Liver (tissue), 9 donors: ENCODE measurements around the gene ZNF487. TPM values are rescaled to one million over a fixed set of nuclear protein-coding genes. Genes with fewer than 3 reads are reported as not detected.
A peak's percentile ranks its signal among the peaks of the same experiment; 100 is the strongest.

Source experiments
- DNase-seq: peaks from one replicate; pipeline ENCODE4 v3.0.0-alpha.2; 2017; ENCODE audit warnings: low spot score
- H3K27ac ChIP-seq, 2 donors: one replicate each; pipeline ENCODE4 v1.7.0; 2013; ENCODE audit warnings: inconsistent platforms in 2 of 2, low read length in 2 of 2, control low read depth in 1 of 2, low read depth in 1 of 2, mild to moderate bottlenecking in 1 of 2
- H3K27me3 ChIP-seq, 4 donors: one replicate each; pipeline versions ENCODE4 v1.6.1 to v1.7.0; 2013; ENCODE audit warnings: low read length in 3 of 4, inconsistent platforms in 1 of 4, mild to moderate bottlenecking in 1 of 4, moderate library complexity in 1 of 4; ENCODE audit not compliant: control insufficient read depth in 4 of 4, insufficient read depth in 4 of 4
- H3K36me3 ChIP-seq, 4 donors: one replicate each; pipeline versions ENCODE4 v1.6.1 to v1.7.0; 2013; ENCODE audit warnings: low read length in 3 of 4, mild to moderate bottlenecking in 3 of 4, low read depth in 1 of 4, moderate library complexity in 1 of 4; ENCODE audit not compliant: control insufficient read depth in 4 of 4, insufficient read depth in 3 of 4
- H3K4me1 ChIP-seq, 4 donors: one replicate each; pipeline versions ENCODE4 v1.6.1 to v1.7.0; 2013; ENCODE audit warnings: low read length in 3 of 4, mild to moderate bottlenecking in 3 of 4, moderate library complexity in 1 of 4; ENCODE audit not compliant: control insufficient read depth in 4 of 4, insufficient read depth in 4 of 4
- H3K4me3 ChIP-seq, 3 donors: one replicate each; pipeline versions ENCODE4 v1.6.1 to v1.7.0; 2013; ENCODE audit warnings: low read length in 3 of 3, control low read depth in 1 of 3, low read depth in 1 of 3, mild to moderate bottlenecking in 1 of 3
- H3K9ac ChIP-seq, 2 donors: one replicate each; pipeline ENCODE4 v1.7.0; 2013; ENCODE audit warnings: low read length in 2 of 2, mild to moderate bottlenecking in 2 of 2, moderate library complexity in 2 of 2, control low read depth in 1 of 2, low read depth in 1 of 2
- H3K9me3 ChIP-seq, 4 donors: one replicate each; pipeline versions ENCODE4 v1.6.1 to v1.7.0; 2013; ENCODE audit warnings: low read length in 3 of 4; ENCODE audit not compliant: control insufficient read depth in 4 of 4
- ATF3 ChIP-seq: IDR thresholded peaks from 2 replicates; pipeline ENCODE4 v1.6.1; 2016; ENCODE audit warnings: antibody characterized with exemption
- EGR1 ChIP-seq, 2 donors: IDR thresholded peaks; 2 replicates each; pipeline ENCODE4 v1.6.1; 2016 to 2018; ENCODE audit warnings: antibody characterized with exemption in 2 of 2, low read depth in 2 of 2
- FOXA1 ChIP-seq: IDR thresholded peaks from 2 replicates; pipeline ENCODE4 v1.6.1; 2016; ENCODE audit warnings: antibody characterized with exemption
- FOXA2 ChIP-seq: IDR thresholded peaks from 2 replicates; pipeline ENCODE4 v1.6.1; 2016; ENCODE audit warnings: antibody characterized with exemption
- GABPA ChIP-seq, 2 donors: IDR thresholded peaks in 1 of 2; conservative IDR thresholded peaks in 1 of 2; 2 replicates each; pipeline ENCODE4 v1.6.1; 2016; ENCODE audit warnings: antibody characterized with exemption in 2 of 2, mild to moderate bottlenecking in 1 of 2, moderate library complexity in 1 of 2
- HNF4A ChIP-seq, 2 donors: conservative IDR thresholded peaks; 2 replicates each; pipeline ENCODE4 v1.6.1; 2016; ENCODE audit warnings: antibody characterized with exemption in 2 of 2, mild to moderate bottlenecking in 2 of 2
- HNF4G ChIP-seq: IDR thresholded peaks from 2 replicates; pipeline ENCODE4 v1.6.1; 2016; ENCODE audit warnings: antibody characterized with exemption
- JUND ChIP-seq, 2 donors: IDR thresholded peaks; 2 replicates each; pipeline ENCODE4 v1.6.1; 2016; ENCODE audit warnings: antibody characterized with exemption in 2 of 2
- MAX ChIP-seq: IDR thresholded peaks from 2 replicates; pipeline ENCODE4 v1.6.1; 2016; ENCODE audit warnings: antibody characterized with exemption
- NR2F2 ChIP-seq: IDR thresholded peaks from 2 replicates; pipeline ENCODE4 v1.6.1; 2016; ENCODE audit warnings: antibody characterized with exemption
- RAD21 ChIP-seq, 2 donors: IDR thresholded peaks; 2 replicates each; pipeline ENCODE4 v1.6.1; 2016; ENCODE audit warnings: antibody characterized with exemption in 2 of 2, mild to moderate bottlenecking in 2 of 2
- RXRA ChIP-seq, 2 donors: IDR thresholded peaks; 2 replicates each; pipeline ENCODE4 v1.6.1; 2017 to 2018; ENCODE audit warnings: antibody characterized with exemption in 2 of 2, mild to moderate bottlenecking in 1 of 2
- SP1 ChIP-seq: IDR thresholded peaks from 2 replicates; pipeline ENCODE4 v1.6.1; 2018; ENCODE audit warnings: antibody characterized with exemption, mild to moderate bottlenecking
- TAF1 ChIP-seq: conservative IDR thresholded peaks from 2 replicates; pipeline ENCODE4 v1.6.1; 2016; ENCODE audit warnings: antibody characterized with exemption, mild to moderate bottlenecking
- YY1 ChIP-seq: IDR thresholded peaks from 2 replicates; pipeline ENCODE4 v1.6.1; 2016; ENCODE audit warnings: antibody characterized with exemption, mild to moderate bottlenecking
- ZBTB33 ChIP-seq: IDR thresholded peaks from 2 replicates; pipeline ENCODE4 v1.6.1; 2016; ENCODE audit warnings: antibody characterized with exemption
- WGBS: extraction: QIAGEN DNeasy Blood & Tissue Kit; methylation state at CpG from one replicate; pipeline ENCODE4 v1.1.7; 2013; 5-methylcytosine and 5-hydroxymethylcytosine counted together
- polyA plus RNA-seq, 2 donors: library from polyadenylated mRNA; stranded (reverse) in 1 of 2; unstranded in 1 of 2; fragments of 200-250 nt in 1 of 2; fragments of >200 nt in 1 of 2; fragmentation: Nextera tagmentation in 1 of 2; extraction: Ambion mirVana in 1 of 2; gene quantifications; one replicate each; pipeline versions ENCODE4 v1.2.1 to v1.2.3, GENCODE V29; 2013 to 2015
- total RNA-seq, 2 donors: library from RNA; depleted of rRNA; stranded (reverse); fragments of >200 nt; gene quantifications; one replicate each; pipeline ENCODE4 v1.2.3, GENCODE V29; 2014
- TF ChIP-seq, protein P1 (sequence below): fragments of 150-350 bp; IDR thresholded peaks from 2 replicates; pipeline ENCODE4 v1.5.1; 2017; ENCODE audit warnings: improper control_type of control experiment, low read depth, low read length; ENCODE audit not compliant: missing input control
- TF ChIP-seq, protein P2 (sequence below): IDR thresholded peaks from 2 replicates; pipeline ENCODE4 v1.6.1; 2016; ENCODE audit warnings: antibody characterized with exemption, mild to moderate bottlenecking
- donor health status: healthy.
- donor health status: healthy.
- donor health status: healthy.
- donor health status: healthy.
- donor health status: healthy.

ZNF487 gene
- total and polyA plus RNA-seq, 4 donors: 1.3 to 4.8 (median 1.9) TPM

DNA sequence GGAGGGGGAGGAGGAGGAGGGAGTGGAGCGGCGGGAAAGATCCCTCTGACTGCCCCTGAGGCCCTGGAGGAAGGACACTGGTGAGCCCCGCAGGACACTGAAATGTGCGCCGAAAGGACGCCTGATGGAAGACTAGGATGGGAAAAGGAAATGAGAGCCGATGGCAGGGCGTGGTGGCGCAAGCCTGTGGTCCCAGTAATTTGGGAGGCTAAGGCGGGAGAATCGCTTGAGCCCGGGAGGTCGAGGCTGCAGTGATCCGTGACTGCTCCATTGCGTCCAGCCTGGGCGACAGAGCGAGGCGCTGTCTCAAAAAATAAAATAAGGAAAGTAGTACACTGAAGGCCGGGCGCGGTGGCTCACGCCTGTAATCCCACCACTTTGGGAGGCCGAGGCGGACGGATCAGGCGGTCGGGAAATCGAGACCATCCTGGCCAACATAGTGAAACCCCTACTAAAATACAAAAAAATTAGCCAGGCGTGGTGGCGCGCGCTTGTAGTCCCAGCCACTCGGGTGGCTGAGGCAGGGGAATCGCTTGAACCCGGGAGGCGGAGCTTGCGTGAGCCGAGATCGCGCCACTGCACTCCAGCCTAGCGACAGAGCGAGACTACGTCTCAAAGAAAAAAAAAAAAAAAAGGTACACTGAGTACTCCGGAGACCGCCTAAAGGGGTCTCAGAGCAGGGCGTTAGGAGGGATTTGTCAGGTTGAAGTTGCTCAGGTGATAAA, 27.4 kb upstream of the ZNF487 start:
- Histone ChIP-seq H3K27ac (peak overlapping the region; percentile 99), H3K4me3 (peak overlapping the region; percentile 75 to 92 (median 90)), H3K9me3 (no peaks in the 10 kb centered on the region), H3K4me1 (peaks cover 0 to 21% (median 11%) of the 10 kb centered on the region in 4 donors), H3K27me3 (no peaks in the 10 kb centered on the region), H3K36me3 (no peaks in the 10 kb centered on the region), H3K9ac (peak overlapping the region; percentile 92 to 95)
- 9% methylated on average over 46 of the region's 46 CpGs for WGBS
- peak; percentile 47 for DNase-seq
- TF ChIP-seq YY1 (peak; percentile 16), ZBTB33 (peak; percentile 66), FOXA2 (no peak), EGR1 (IDR thresholded peaks at IDR 0.05; ENCODE audit: low read depth in 2 of 2) (no peak), TAF1 (peak; percentile 8)

GRCh38 chr10:43410345-43410744, 26.6 kb upstream of the ZNF487 start:
- Histone ChIP-seq H3K36me3 (no peaks in the 10 kb centered on the region), H3K9ac (peak overlapping the region in 1 of 2 donors; percentile 49), H3K9me3 (no peaks in the 10 kb centered on the region), H3K4me3 (peak overlapping the region in 1 of 3 donors; percentile 92), H3K4me1 (peaks cover 0 to 17% (median 7%) of the 10 kb centered on the region in 4 donors), H3K27me3 (no peaks in the 10 kb centered on the region), H3K27ac (peak overlapping the region in 1 of 2 donors; percentile 99)
- DNase-seq: no peak
- WGBS: 95% methylated on average over 14 of the region's 14 CpGs
- TF ChIP-seq, protein P1, sequence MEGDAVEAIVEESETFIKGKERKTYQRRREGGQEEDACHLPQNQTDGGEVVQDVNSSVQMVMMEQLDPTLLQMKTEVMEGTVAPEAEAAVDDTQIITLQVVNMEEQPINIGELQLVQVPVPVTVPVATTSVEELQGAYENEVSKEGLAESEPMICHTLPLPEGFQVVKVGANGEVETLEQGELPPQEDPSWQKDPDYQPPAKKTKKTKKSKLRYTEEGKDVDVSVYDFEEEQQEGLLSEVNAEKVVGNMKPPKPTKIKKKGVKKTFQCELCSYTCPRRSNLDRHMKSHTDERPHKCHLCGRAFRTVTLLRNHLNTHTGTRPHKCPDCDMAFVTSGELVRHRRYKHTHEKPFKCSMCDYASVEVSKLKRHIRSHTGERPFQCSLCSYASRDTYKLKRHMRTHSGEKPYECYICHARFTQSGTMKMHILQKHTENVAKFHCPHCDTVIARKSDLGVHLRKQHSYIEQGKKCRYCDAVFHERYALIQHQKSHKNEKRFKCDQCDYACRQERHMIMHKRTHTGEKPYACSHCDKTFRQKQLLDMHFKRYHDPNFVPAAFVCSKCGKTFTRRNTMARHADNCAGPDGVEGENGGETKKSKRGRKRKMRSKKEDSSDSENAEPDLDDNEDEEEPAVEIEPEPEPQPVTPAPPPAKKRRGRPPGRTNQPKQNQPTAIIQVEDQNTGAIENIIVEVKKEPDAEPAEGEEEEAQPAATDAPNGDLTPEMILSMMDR: no peak
- TF ChIP-seq EGR1 (IDR thresholded peaks at IDR 0.05; ENCODE audit: low read depth in 2 of 2): no peak
- TF ChIP-seq FOXA1: no peak
- no peak for TF ChIP-seq RAD21 (IDR thresholded peaks at IDR 0.05)
- TF ChIP-seq NR2F2: no peak
- no peak for TF ChIP-seq FOXA2
- no peak for TF ChIP-seq HNF4G
- no peak for TF ChIP-seq RXRA (IDR thresholded peaks at IDR 0.05)
- TF ChIP-seq YY1: no peak
- no peak for TF ChIP-seq ATF3
- TF ChIP-seq HNF4A (conservative IDR thresholded peaks at IDR 0.05): no peak
- no peak for TF ChIP-seq TAF1
- no peak for TF ChIP-seq ZBTB33
- TF ChIP-seq GABPA (IDR thresholded peaks at IDR 0.05 in 1 of 2, conservative IDR thresholded peaks at IDR 0.05 in 1 of 2): no peak
- TF ChIP-seq JUND (IDR thresholded peaks at IDR 0.05): no peak
- no peak for TF ChIP-seq SP1
- TF ChIP-seq MAX: no peak
- TF ChIP-seq, protein P2, sequence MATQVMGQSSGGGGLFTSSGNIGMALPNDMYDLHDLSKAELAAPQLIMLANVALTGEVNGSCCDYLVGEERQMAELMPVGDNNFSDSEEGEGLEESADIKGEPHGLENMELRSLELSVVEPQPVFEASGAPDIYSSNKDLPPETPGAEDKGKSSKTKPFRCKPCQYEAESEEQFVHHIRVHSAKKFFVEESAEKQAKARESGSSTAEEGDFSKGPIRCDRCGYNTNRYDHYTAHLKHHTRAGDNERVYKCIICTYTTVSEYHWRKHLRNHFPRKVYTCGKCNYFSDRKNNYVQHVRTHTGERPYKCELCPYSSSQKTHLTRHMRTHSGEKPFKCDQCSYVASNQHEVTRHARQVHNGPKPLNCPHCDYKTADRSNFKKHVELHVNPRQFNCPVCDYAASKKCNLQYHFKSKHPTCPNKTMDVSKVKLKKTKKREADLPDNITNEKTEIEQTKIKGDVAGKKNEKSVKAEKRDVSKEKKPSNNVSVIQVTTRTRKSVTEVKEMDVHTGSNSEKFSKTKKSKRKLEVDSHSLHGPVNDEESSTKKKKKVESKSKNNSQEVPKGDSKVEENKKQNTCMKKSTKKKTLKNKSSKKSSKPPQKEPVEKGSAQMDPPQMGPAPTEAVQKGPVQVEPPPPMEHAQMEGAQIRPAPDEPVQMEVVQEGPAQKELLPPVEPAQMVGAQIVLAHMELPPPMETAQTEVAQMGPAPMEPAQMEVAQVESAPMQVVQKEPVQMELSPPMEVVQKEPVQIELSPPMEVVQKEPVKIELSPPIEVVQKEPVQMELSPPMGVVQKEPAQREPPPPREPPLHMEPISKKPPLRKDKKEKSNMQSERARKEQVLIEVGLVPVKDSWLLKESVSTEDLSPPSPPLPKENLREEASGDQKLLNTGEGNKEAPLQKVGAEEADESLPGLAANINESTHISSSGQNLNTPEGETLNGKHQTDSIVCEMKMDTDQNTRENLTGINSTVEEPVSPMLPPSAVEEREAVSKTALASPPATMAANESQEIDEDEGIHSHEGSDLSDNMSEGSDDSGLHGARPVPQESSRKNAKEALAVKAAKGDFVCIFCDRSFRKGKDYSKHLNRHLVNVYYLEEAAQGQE: no peak
